HEK293 (cell line): ENCODE data around the gene VAV3.

Source experiments
- BCL11B ChIP-seq: fragments of 450-650 bp; formaldehyde crosslinking; IDR thresholded peaks from 2 replicates; pipeline ENCODE4 v1.5.1; 2016; ENCODE audit warnings: low read depth, missing biosample characterization, missing genetic modification characterization
- BCL6B ChIP-seq: fragments of 450-650 bp; formaldehyde crosslinking; IDR thresholded peaks from 2 replicates; pipeline ENCODE4 v1.5.1; 2017; ENCODE audit warnings: missing biosample characterization, missing genetic modification characterization
- ELK4 ChIP-seq: IDR thresholded peaks from 2 replicates; pipeline ENCODE4 v1.6.1; 2011; ENCODE audit warnings: mild to moderate bottlenecking, low read depth, low read length, borderline replicate concordance
- FEZF1 ChIP-seq: fragments of 450-650 bp; formaldehyde crosslinking; IDR thresholded peaks from 2 replicates; pipeline ENCODE4 v1.5.1; 2016; ENCODE audit warnings: missing biosample characterization, missing genetic modification characterization
- GFI1B ChIP-seq: fragments of 450-650 bp; formaldehyde crosslinking; IDR thresholded peaks from 2 replicates; pipeline ENCODE4 v1.5.1; 2016; ENCODE audit warnings: missing biosample characterization, missing genetic modification characterization
- HIC1 ChIP-seq: fragments of 450-650 bp; formaldehyde crosslinking; IDR thresholded peaks from 2 replicates; pipeline ENCODE4 v1.5.1; 2016; ENCODE audit warnings: missing biosample characterization, missing genetic modification characterization
- HOXC10 ChIP-seq: sonication (generic); formaldehyde crosslinking; IDR thresholded peaks from 2 replicates; pipeline ENCODE4 v1.8.1; 2023; ENCODE audit warnings: mild to moderate bottlenecking, missing genetic modification reagents
- PRDM1 ChIP-seq: fragments of 450-650 bp; formaldehyde crosslinking; IDR thresholded peaks from 2 replicates; pipeline ENCODE4; 2016; ENCODE audit warnings: missing biosample characterization, missing genetic modification characterization
- PRDM4 ChIP-seq: fragments of 450-650 bp; formaldehyde crosslinking; IDR thresholded peaks from 2 replicates; pipeline ENCODE4 v1.5.1; 2017; ENCODE audit warnings: missing biosample characterization, missing genetic modification characterization
- RBAK ChIP-seq: fragments of 450-650 bp; formaldehyde crosslinking; IDR thresholded peaks from 2 replicates; pipeline ENCODE4 v1.5.1; 2016; ENCODE audit warnings: missing biosample characterization, missing genetic modification characterization
- SCRT2 ChIP-seq: fragments of 450-650 bp; formaldehyde crosslinking; IDR thresholded peaks from 2 replicates; pipeline ENCODE4 v1.5.1; 2016; ENCODE audit warnings: missing biosample characterization, missing genetic modification characterization
- SETDB1 ChIP-seq: IDR thresholded peaks from one replicate; pipeline ENCODE4 v1.6.1; 2017; ENCODE audit warnings: mild to moderate bottlenecking, low read length, moderate library complexity, mixed read lengths; ENCODE audit not compliant: insufficient read length
- SP7 ChIP-seq: fragments of 450-650 bp; formaldehyde crosslinking; IDR thresholded peaks from 2 replicates; pipeline ENCODE4 v1.5.1; 2016; ENCODE audit warnings: missing biosample characterization, missing genetic modification characterization
- TRIM28 ChIP-seq: IDR thresholded peaks from 2 replicates; pipeline ENCODE4 v1.6.1; 2011; ENCODE audit warnings: low read length, control low read depth, borderline replicate concordance
- ZBTB44 ChIP-seq: fragments of 450-650 bp; IDR thresholded peaks from 2 replicates; pipeline ENCODE4 v1.5.1; 2018; ENCODE audit warnings: missing biosample characterization, mild to moderate bottlenecking, missing genetic modification characterization
- ZBTB48 ChIP-seq: fragments of 450-650 bp; formaldehyde crosslinking; IDR thresholded peaks from 2 replicates; pipeline ENCODE4 v1.5.1; 2016; ENCODE audit warnings: missing biosample characterization, missing genetic modification characterization
- ZBTB49 ChIP-seq: fragments of 450-650 bp; formaldehyde crosslinking; IDR thresholded peaks from 2 replicates; pipeline ENCODE4 v1.5.1; 2016; ENCODE audit warnings: missing biosample characterization, missing genetic modification characterization, low read depth
- ZFP41 ChIP-seq: fragments of 450-650 bp; formaldehyde crosslinking; IDR thresholded peaks from 2 replicates; pipeline ENCODE4 v1.5.1; 2016; ENCODE audit warnings: missing biosample characterization, missing genetic modification characterization, borderline replicate concordance
- ZNF211 ChIP-seq: fragments of 450-650 bp; formaldehyde crosslinking; IDR thresholded peaks from 2 replicates; pipeline ENCODE4 v1.5.1; 2016; ENCODE audit warnings: low read depth, missing biosample characterization, missing genetic modification characterization
- ZNF292 ChIP-seq: fragments of 450-650 bp; formaldehyde crosslinking; IDR thresholded peaks from 2 replicates; pipeline ENCODE4 v1.5.1; 2016; ENCODE audit warnings: low read depth, missing biosample characterization, missing genetic modification characterization, borderline replicate concordance
- ZNF324 ChIP-seq: fragments of 450-650 bp; formaldehyde crosslinking; IDR thresholded peaks from 2 replicates; pipeline ENCODE4 v1.5.1; 2016; ENCODE audit warnings: missing biosample characterization, missing genetic modification characterization
- ZNF366 ChIP-seq: fragments of 450-650 bp; formaldehyde crosslinking; conservative IDR thresholded peaks from 2 replicates; pipeline ENCODE4 v1.5.1; 2016; ENCODE audit warnings: missing biosample characterization, missing genetic modification characterization
- ZNF473 ChIP-seq: fragments of 450-650 bp; formaldehyde crosslinking; IDR thresholded peaks from 2 replicates; pipeline ENCODE4 v1.5.1; 2017; ENCODE audit warnings: missing biosample characterization, missing genetic modification characterization
- ZNF501 ChIP-seq: fragments of 450-650 bp; formaldehyde crosslinking; IDR thresholded peaks from 2 replicates; pipeline ENCODE4 v1.5.1; 2016; ENCODE audit warnings: missing biosample characterization, missing genetic modification characterization
- ZNF549 ChIP-seq: fragments of 450-650 bp; IDR thresholded peaks from 2 replicates; pipeline ENCODE4 v1.5.1; 2018; ENCODE audit warnings: missing biosample characterization, missing genetic modification characterization, mild to moderate bottlenecking, inconsistent platforms, moderate library complexity
- ZNF610 ChIP-seq: fragments of 450-650 bp; formaldehyde crosslinking; IDR thresholded peaks from 2 replicates; pipeline ENCODE4 v1.5.1; 2016; ENCODE audit warnings: missing biosample characterization, missing genetic modification characterization, borderline replicate concordance
- ZNF639 ChIP-seq: fragments of 450-650 bp; formaldehyde crosslinking; IDR thresholded peaks from 2 replicates; pipeline ENCODE4 v1.5.1; 2016; ENCODE audit warnings: missing biosample characterization, missing genetic modification characterization

The VAV3 gene

GRCh38 chr1:107877092-107877491 lies 87.9 kb downstream of the VAV3 start (continued):
- TF ChIP-seq ZBTB44 (tag by site-specific recombination), result peak; percentile 84
- no peak for TF ChIP-seq GFI1B (tag by site-specific recombination)
- TF ChIP-seq ZNF473 (tag by site-specific recombination), result no peak
- TF ChIP-seq SP7 (tag by site-specific recombination), result peak; percentile 94
- TF ChIP-seq ZNF324 (tag by site-specific recombination), result 0 out of 2 replicates have a peak, but pooled peaks have one; percentile 51
- peak; percentile 55; the same call in 1 of the 2 replicates for TF ChIP-seq FEZF1 (tag by site-specific recombination)
- no peak for TF ChIP-seq HOXC10 (CRISPR knock-in tag)
- no peak for TF ChIP-seq ZBTB49 (tag by site-specific recombination)
- TF ChIP-seq HIC1 (tag by site-specific recombination), result 0 out of 2 replicates have a peak, but pooled peaks have one; percentile 26
- peak; percentile 72 for TF ChIP-seq BCL6B
- peak; percentile 94 for TF ChIP-seq PRDM1
- TF ChIP-seq RBAK (tag by site-specific recombination), result no peak
- TF ChIP-seq ZNF549 (tag by site-specific recombination), result no peak
- 0 out of 2 replicates have a peak, but pooled peaks have one; percentile 28 for TF ChIP-seq TRIM28
- TF ChIP-seq ZNF610 (tag by site-specific recombination), result no peak
- TF ChIP-seq ZNF292 (tag by site-specific recombination), result no peak
- TF ChIP-seq ZNF501, result no peak
- TF ChIP-seq PRDM4 (tag by site-specific recombination), result no peak
- peak; percentile 89 for TF ChIP-seq ZNF366 (tag by site-specific recombination)
- TF ChIP-seq ZNF211 (tag by site-specific recombination), result no peak
- TF ChIP-seq ZFP41 (tag by site-specific recombination), result no peak
- TF ChIP-seq ZBTB48, result no peak
- no peak for TF ChIP-seq ELK4
- peak; percentile 66; the same call in 1 of the 2 replicates for TF ChIP-seq BCL11B (tag by site-specific recombination)
- TF ChIP-seq ZNF639 (tag by site-specific recombination), result peak; percentile 66; the same call in 1 of the 2 replicates
- TF ChIP-seq SCRT2 (tag by site-specific recombination), result peak; percentile 89
- peak; percentile 64 for TF ChIP-seq SETDB1
